HG02938 (cell line): ENCODE results near the gene ZNF407.

Source experiments
- ATAC-seq: cut with Tn5 transposase; IDR thresholded peaks from one replicate; pipeline ENCODE4 v1.9.1; 2021; ENCODE audit warnings: mild to moderate bottlenecking, moderate library complexity; ENCODE audit not compliant: unreplicated experiment

The ZNF407 gene

GRCh38 chr18:75063615-75064512 lies 466.2 kb downstream of the ZNF407 start:
- ATAC-seq: no peak

- no peak for ATAC-seq
Observed at GRCh38 chr18:75064513-75064905, 466.8 kb downstream of the ZNF407 start.

GRCh38 chr18:75065251-75066000 lies 467.8 kb downstream of the ZNF407 start:
- no peak for ATAC-seq

GRCh38 chr18:75066021-75066880 lies 468.6 kb downstream of the ZNF407 start:
- no peak for ATAC-seq

- no peak for ATAC-seq
Observed at GRCh38 chr18:75066936-75067335, 469.3 kb downstream of the ZNF407 start.

- no peak for ATAC-seq
Observed at GRCh38 chr18:75067996-75068645, 470.5 kb downstream of the ZNF407 start.

GRCh38 chr18:75068682-75069435 lies 471.2 kb downstream of the ZNF407 start:
- ATAC-seq: no peak

GRCh38 chr18:75070235-75070624 lies 472.6 kb downstream of the ZNF407 start:
- no peak for ATAC-seq

GRCh38 chr18:75070625-75071483 lies 473.2 kb downstream of the ZNF407 start:
- peak; percentile 89 for ATAC-seq

GRCh38 chr18:75071484-75071785 lies 473.8 kb downstream of the ZNF407 start:
- no peak for ATAC-seq

- ATAC-seq: no peak
Observed at GRCh38 chr18:75071866-75072671, 474.4 kb downstream of the ZNF407 start.

GRCh38 chr18:75072672-75073371 lies 475.2 kb downstream of the ZNF407 start:
- ATAC-seq: no peak

- ATAC-seq: no peak
Observed at GRCh38 chr18:75073654-75074053, 476.0 kb downstream of the ZNF407 start.

GRCh38 chr18:75074196-75075015 lies 476.7 kb downstream of the ZNF407 start:
- ATAC-seq: no peak

- ATAC-seq: no peak
Observed at GRCh38 chr18:75075016-75075305, 477.3 kb downstream of the ZNF407 start.

GRCh38 chr18:75075429-75075841 lies 477.8 kb downstream of the ZNF407 start:
- no peak for ATAC-seq

- no peak for ATAC-seq
Observed at GRCh38 chr18:75076286-75076685, 478.6 kb downstream of the ZNF407 start.
